Measurements from ENCODE around the gene NPTXR.

Gene NPTXR
- 5.8 reads per million, percentile 22 among the genes with 10 or more reads in this experiment for total RNA-seq

GRCh38 chr22:38843657-38844314, at the start of gene NPTXR:
Gene NPTXR (minus strand): TSS chr22:38844028.
- DNase-seq: peak; percentile 21

DNA sequence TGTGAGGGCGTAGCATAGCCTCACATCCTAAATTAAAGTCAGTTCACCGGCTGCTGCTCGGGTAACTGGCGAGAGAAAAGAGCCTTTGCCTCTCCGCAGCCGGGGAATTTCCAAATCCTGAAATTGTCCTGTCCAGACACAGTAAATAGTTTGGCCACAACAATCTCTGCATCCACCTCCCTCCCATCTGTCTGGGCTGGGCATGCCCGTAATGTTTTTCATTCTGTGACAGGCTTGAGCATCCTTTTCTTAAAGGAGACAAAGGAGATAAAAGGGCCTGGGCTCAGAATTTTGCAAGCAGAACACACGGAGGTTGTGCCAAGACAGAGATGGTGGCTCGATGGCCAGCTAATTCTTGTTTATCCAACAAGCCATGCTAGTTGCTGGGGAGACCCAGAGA, 47.4 kb upstream of the NPTXR start:
- no peak for DNase-seq

DNA sequence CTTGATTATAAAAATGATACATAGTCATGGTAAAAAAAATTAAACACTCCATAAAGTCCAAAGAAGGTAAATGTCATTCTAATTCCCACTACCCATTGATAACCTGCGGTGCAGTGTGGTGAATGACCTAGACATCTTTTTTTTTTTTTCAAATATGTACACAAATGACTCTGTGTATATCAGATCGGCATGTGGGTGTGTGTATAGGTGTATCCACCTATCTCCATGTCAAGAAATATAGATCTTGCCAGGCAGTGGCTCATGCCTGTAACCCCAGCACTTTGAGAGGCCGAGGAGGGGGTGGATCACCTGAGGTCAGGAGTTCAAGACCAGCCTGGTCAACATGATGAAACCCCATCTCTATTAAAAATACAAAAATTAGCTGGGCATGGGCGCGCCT, 46.5 kb upstream of the NPTXR start:
- no peak for DNase-seq

DNA sequence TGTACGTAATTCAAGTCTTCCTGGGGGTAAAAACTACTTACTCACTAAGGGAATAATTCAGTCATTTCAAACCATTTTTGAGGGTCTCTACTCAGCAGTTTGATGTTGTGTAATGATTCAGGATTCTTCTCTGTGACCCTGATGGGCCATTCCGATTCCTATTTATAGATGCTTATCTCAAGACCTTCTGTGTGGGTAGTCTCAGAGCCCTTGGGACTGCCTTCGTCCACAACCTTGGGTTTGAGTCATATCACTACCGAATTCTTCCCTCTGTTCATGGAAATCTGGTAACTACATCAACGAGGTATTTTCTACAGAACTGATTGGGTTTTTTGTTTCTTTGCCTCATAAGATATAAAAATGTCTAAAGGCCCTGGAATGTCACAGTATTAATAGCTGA, 42.5 kb upstream of the NPTXR start:
- no peak for DNase-seq

DNA sequence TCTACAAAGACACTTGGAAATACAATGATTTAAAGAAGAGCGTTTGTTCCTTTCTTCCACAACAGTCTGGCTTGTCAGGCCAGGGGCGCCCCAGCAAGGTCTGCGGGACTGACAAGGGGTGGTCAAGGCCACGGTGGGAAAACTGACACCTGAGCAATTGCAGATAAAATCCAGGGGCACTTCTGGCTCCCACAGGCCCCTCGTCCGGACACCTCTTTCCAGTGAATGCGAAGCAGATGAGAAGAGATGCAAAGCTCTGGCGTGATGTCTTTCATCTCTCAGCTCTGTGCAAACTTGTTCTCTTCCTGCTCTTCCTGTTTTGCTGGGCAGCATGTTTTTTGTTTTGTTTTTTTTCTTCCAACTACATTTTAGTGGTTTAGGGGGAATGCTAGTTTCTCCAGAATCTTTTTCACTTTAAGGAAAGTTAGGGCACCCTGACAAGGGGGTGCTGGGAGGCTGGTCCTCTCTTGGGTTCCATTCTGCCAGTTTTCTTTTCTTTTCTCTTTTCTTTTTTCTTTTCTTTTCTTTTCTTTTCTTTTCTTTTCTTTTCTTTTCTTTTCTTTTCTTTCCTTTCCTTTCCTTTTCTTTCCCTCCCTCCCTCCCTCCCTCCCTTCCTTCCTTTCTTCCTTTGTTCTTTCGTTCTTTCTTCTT, 39.3 kb upstream of the NPTXR start:
- DNase-seq: no peak

- no peak for DNase-seq
Observed at GRCh38 chr22:38881997-38882879, 38.4 kb upstream of the NPTXR start.

DNA sequence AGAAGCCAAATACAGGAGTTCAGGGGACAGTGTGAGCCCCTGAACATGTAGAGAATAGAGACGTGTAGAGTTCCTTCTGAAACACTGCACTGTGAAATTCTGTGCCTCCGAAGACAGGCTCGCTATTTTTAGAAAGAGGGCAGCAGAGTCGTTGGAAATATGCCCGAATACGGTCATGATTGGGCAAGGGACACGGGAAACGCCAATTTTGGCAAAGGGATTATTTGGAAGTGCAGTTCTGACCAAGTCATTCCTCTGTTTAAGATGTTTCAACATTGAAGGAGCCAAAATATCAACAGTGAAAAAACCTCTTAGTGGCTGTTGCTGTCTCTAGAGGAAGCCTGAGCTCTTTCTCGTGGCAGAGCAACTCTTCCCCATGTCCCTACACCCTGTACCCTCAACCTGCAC, 37.6 kb upstream of the NPTXR start:
- DNase-seq: no peak

DNA sequence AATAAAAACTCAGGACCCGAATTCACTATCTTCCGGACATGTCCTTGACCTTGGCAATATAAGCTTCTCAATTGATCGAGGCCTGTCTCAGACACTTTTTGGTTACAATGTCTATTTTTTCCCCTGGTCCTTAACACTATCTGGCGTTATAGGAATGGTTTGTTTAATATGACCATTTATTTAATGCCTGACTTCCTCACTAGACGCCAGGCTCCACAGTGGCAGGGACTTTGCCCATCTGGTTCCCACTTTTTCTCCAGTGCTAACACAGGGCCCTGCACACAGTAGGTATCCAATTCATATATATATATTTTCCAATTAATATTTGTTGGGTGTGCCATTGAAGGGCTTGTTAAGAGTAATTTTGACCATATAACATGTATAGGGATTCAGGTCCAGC, 36.1 kb upstream of the NPTXR start:
- DNase-seq: no peak

DNA sequence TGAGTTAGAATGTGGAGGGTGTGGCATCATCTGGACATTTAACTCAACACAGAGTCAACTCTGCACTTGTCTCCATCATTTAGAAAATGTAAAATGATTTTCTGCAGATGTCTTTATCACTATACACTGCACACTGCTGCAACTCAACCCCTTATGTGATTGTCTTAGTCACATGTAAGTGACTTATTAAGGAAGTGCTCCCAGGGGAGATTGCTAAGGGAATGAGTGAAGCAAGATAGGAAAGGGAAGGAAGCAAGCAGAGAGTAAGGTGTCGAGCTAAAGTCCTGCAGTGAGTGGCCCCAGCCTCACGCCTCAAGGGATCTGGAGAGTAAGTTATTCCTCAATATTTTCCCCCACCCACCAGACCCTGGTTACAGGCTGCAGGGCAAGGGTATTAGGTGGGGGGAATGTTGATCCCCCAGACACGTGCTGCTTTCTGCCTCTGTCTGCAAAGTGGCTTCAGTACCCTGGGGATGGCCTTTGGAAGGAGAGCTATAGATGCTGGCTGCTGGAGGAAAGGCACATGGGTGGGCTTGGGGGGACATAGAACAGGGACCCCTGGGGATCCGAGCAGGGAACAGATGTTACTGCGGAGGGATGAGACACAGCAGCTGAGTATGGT, 35.4 kb upstream of the NPTXR start:
- DNase-seq: no peak

DNA sequence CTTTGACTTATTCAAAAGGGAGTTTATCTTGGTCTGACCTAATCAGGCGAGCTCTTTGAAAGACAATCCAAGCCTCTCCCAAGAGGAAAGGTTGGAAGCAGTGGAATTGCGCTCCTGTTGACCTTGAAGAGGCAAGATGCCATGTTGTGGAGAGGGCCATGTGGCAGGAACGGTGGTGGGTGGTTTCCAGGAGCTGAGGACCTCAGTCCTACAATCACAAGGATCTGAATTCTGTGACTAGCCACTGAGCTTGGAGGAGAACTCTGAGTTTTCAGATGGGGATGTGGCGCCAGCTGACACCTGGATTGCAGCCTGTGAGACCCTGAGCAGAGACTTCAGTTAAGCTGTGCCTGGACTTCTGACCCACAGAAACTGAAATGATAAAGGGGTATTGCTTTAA, 34.2 kb upstream of the NPTXR start:
- no peak for DNase-seq

DNA sequence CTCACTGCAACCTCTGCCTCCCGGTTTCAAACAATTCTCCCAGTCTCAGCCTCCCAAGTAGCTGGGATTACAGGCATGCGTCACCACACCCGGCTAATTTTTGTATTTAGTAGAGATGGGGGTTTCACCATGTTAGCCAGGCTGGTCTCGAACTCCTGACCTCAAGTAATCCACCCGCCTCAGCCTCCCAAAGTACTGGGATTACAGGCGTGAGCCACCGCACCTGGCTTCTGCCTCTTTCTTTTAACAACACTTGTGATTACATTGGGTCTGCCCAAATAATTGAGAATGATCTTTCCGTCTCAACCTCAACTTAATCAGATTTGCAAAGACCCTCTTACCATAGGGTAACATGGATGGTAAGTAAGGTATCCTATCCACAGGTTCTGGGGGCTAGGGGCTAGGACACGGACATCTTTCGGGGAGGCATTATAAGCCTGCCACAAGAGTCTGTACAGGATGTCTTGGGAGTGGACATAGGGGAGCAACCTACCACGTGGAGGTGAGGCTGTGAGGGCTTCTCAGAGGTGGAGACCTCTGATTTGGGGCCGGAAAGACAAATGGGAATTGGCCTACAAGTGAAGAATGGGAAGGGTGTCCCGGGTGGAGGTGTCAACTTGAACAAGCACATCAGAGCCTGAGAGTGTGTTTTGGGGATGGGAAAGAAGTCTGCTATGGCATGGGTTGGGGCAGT, 30.8 kb upstream of the NPTXR start:
- DNase-seq: no peak

GRCh38 chr22:38873469-38874411, 29.9 kb upstream of the NPTXR start:
- DNase-seq: peak; percentile 59

- DNase-seq: no peak
Observed at GRCh38 chr22:38872831-38873248, 29.0 kb upstream of the NPTXR start.

- DNase-seq: peak; percentile 93
Observed at GRCh38 chr22:38872172-38872830, 28.5 kb upstream of the NPTXR start, which contains the start of gene CBX6. Gene CBX6 (minus strand): TSS chr22:38872216. CDS start chr22:38872190, 26 bp downstream.

DNA sequence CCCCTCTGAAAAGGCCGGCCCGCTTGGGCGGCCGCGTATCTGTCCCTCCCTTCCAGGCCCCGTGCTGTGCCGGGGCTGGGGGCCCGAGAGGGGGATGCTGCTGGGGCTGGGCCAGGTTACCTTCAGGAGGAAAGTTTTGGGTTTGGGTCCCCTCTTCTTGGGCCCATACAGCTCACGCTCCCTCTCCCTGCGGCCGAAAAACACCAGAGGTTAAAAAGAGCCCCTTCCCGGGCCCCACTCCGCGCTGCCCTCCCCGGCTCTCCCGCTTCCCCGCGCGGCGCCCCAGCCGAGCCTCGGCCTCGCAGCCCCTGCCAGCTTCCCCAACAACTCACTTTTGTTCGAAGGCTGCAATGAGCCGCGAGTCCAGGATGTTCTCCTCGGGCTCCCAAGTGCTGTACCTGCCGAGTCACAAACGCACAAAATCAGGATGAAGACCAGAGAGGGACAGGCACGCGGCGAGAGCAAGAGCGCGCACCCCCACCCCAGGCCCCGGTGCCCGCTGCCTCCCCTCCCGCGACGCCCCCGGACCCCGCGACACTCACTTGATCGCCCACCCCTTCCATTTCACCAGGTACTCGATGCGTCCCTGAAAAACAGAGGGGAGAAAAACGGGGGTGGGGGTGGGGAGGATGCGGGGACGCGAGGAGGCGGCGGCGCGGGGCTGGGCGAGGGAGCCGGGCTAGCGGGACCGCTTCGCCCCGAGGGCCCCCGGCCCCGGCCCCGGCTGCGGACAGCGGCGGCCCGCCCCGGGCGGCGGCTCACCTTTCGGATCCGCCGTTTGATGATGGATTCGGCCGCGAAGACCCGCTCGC, 27.7 kb upstream of the NPTXR start:
- DNase-seq: no peak

- no peak for DNase-seq
Observed at GRCh38 chr22:38870791-38871359, 27.0 kb upstream of the NPTXR start.

DNA sequence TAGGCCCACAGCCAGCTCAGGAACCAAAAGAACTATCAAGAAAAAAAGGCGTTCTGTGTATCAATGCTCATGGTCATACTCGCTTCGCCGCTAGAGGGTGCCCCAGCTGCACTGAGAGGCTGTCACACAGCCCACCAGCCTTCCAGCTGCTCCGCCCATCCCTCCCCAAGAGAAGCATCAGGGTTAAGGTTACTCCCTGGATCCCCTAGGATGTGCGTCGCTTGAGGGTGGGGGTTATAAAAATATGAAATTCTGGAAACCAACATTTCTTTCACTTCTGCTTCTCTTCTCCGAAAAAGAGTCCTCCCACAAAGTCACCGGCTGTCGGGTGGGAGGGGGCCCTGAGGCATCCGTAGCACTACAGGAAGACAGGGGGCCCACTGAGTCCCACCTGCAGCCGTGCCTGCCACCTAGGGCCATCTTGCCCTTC, 26.5 kb upstream of the NPTXR start:
- peak; percentile 81 for DNase-seq

DNA sequence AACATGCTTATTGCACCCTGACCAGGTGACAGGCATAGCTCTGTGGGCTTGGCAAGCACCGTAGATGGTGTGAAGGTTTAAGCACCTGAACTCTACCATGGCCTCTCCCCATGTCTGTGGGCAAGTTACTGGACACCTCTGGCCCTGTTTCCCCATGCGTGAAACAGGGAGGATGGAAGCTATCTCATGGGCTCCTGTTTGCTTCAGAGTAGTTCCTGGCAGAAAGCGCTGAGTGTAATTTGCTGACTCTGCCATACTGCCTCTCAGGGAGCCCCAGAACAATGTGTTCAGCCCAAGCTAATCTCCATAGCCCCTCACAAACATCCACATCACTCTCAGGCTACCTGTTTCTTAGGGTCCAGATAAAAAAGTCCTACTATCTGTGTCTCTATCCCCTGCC, 25.8 kb upstream of the NPTXR start:
- no peak for DNase-seq

- peak; percentile 85 for DNase-seq
Observed at GRCh38 chr22:38868886-38869381, 25.1 kb upstream of the NPTXR start.

Measured in effector CD4-positive, alpha-beta T cell (primary cell).